Measurements from ENCODE around the gene EXOC3L1.

EXOC3L1 gene

GRCh38 chr16:67216612-67217490 is 26.9 kb upstream of the EXOC3L1 start:
- no peaks in the 10 kb centered on the region for H3K27me3 ChIP-seq (ENCODE audit: control insufficient read depth, insufficient read depth, low read length, poor library complexity, severe bottlenecking)
- H3K4me1 ChIP-seq (ENCODE audit: control insufficient read depth, insufficient read depth, low read length) = no peaks in the 10 kb centered on the region
- H3K36me3 ChIP-seq (ENCODE audit: control insufficient read depth, insufficient read depth, low read length) = no peaks in the 10 kb centered on the region
- no peaks in the 10 kb centered on the region for H3K9me3 ChIP-seq (ENCODE audit: control insufficient read depth, low read length)
- H3K4me3 ChIP-seq (ENCODE audit: insufficient read depth, low read depth, low read length) = no peak overlapping the region
- WGBS, 2 experiments = 89% methylated on average over 18 of the region's 18 CpGs
- H3K27ac ChIP-seq (ENCODE audit: insufficient read depth, low read depth, low read length, poor library complexity, severe bottlenecking) = no peak overlapping the region

- Histone ChIP-seq H3K36me3 (ENCODE audit: control insufficient read depth, insufficient read depth, low read length) (no peaks in the 10 kb centered on the region), H3K4me3 (ENCODE audit: insufficient read depth, low read depth, low read length) (no peak overlapping the region), H3K9me3 (ENCODE audit: control insufficient read depth, low read length) (no peaks in the 10 kb centered on the region), H3K27me3 (ENCODE audit: control insufficient read depth, insufficient read depth, low read length, poor library complexity, severe bottlenecking) (no peaks in the 10 kb centered on the region), H3K27ac (ENCODE audit: insufficient read depth, low read depth, low read length, poor library complexity, severe bottlenecking) (no peak overlapping the region), H3K4me1 (ENCODE audit: control insufficient read depth, insufficient read depth, low read length) (no peaks in the 10 kb centered on the region)
- 77% methylated on average over 5 of the region's 5 CpGs for WGBS, 2 experiments
Measured at GRCh38 chr16:67215706-67216105, 25.8 kb upstream of the EXOC3L1 start.

GRCh38 chr16:67213197-67214019 is 23.5 kb upstream of the EXOC3L1 start:
- H3K4me1 ChIP-seq (ENCODE audit: control insufficient read depth, insufficient read depth, low read length) = no peaks in the 10 kb centered on the region
- H3K36me3 ChIP-seq (ENCODE audit: control insufficient read depth, insufficient read depth, low read length) = no peaks in the 10 kb centered on the region
- WGBS, 2 experiments = 86 to 89% methylated on average over 8 of the region's 8 CpGs
- no peaks in the 10 kb centered on the region for H3K27me3 ChIP-seq (ENCODE audit: control insufficient read depth, insufficient read depth, low read length, poor library complexity, severe bottlenecking)
- H3K9me3 ChIP-seq (ENCODE audit: control insufficient read depth, low read length) = no peaks in the 10 kb centered on the region
- no peak overlapping the region for H3K27ac ChIP-seq (ENCODE audit: insufficient read depth, low read depth, low read length, poor library complexity, severe bottlenecking)
- H3K4me3 ChIP-seq (ENCODE audit: insufficient read depth, low read depth, low read length) = no peak overlapping the region

GRCh38 chr16:67212766-67213165 is 22.8 kb upstream of the EXOC3L1 start:
- no peaks in the 10 kb centered on the region for H3K4me1 ChIP-seq (ENCODE audit: control insufficient read depth, insufficient read depth, low read length)
- H3K27ac ChIP-seq (ENCODE audit: insufficient read depth, low read depth, low read length, poor library complexity, severe bottlenecking) = no peak overlapping the region
- H3K4me3 ChIP-seq (ENCODE audit: insufficient read depth, low read depth, low read length) = no peak overlapping the region
- no peaks in the 10 kb centered on the region for H3K36me3 ChIP-seq (ENCODE audit: control insufficient read depth, insufficient read depth, low read length)
- H3K9me3 ChIP-seq (ENCODE audit: control insufficient read depth, low read length) = no peaks in the 10 kb centered on the region
- no peaks in the 10 kb centered on the region for H3K27me3 ChIP-seq (ENCODE audit: control insufficient read depth, insufficient read depth, low read length, poor library complexity, severe bottlenecking)

- no peaks in the 10 kb centered on the region for H3K9me3 ChIP-seq (ENCODE audit: control insufficient read depth, low read length)
- no peak overlapping the region for H3K27ac ChIP-seq (ENCODE audit: insufficient read depth, low read depth, low read length, poor library complexity, severe bottlenecking)
- WGBS, 2 experiments = 84 to 87% methylated on average over 7 of the region's 7 CpGs
- H3K4me1 ChIP-seq (ENCODE audit: control insufficient read depth, insufficient read depth, low read length) = peaks cover 11% of the 10 kb centered on the region
- H3K27me3 ChIP-seq (ENCODE audit: control insufficient read depth, insufficient read depth, low read length, poor library complexity, severe bottlenecking) = no peaks in the 10 kb centered on the region
- H3K4me3 ChIP-seq (ENCODE audit: insufficient read depth, low read depth, low read length) = no peak overlapping the region
- H3K36me3 ChIP-seq (ENCODE audit: control insufficient read depth, insufficient read depth, low read length) = no peaks in the 10 kb centered on the region
Measured at GRCh38 chr16:67211674-67212073, 21.7 kb upstream of the EXOC3L1 start.

GRCh38 chr16:67210069-67210937 is 20.4 kb upstream of the EXOC3L1 start:
- no peak overlapping the region for H3K4me3 ChIP-seq (ENCODE audit: insufficient read depth, low read depth, low read length)
- 91 to 92% methylated on average over 25 of the region's 25 CpGs for WGBS, 2 experiments

GRCh38 chr16:67209565-67209964 is 19.6 kb upstream of the EXOC3L1 start:
- H3K36me3 ChIP-seq (ENCODE audit: control insufficient read depth, insufficient read depth, low read length) = no peaks in the 10 kb centered on the region
- H3K9me3 ChIP-seq (ENCODE audit: control insufficient read depth, low read length) = no peaks in the 10 kb centered on the region
- peaks cover 15% of the 10 kb centered on the region for H3K4me1 ChIP-seq (ENCODE audit: control insufficient read depth, insufficient read depth, low read length)
- H3K27ac ChIP-seq (ENCODE audit: insufficient read depth, low read depth, low read length, poor library complexity, severe bottlenecking) = no peak overlapping the region
- H3K4me3 ChIP-seq (ENCODE audit: insufficient read depth, low read depth, low read length) = no peak overlapping the region
- no peaks in the 10 kb centered on the region for H3K27me3 ChIP-seq (ENCODE audit: control insufficient read depth, insufficient read depth, low read length, poor library complexity, severe bottlenecking)
- 86% methylated on average over 8 of the region's 8 CpGs for WGBS, 2 experiments

More at GRCh38 chr16:67210069-67210937, 20.4 kb upstream of the EXOC3L1 start:
- no peak overlapping the region for H3K27ac ChIP-seq (ENCODE audit: insufficient read depth, low read depth, low read length, poor library complexity, severe bottlenecking)
- H3K9me3 ChIP-seq (ENCODE audit: control insufficient read depth, low read length) = no peaks in the 10 kb centered on the region
- H3K36me3 ChIP-seq (ENCODE audit: control insufficient read depth, insufficient read depth, low read length) = no peaks in the 10 kb centered on the region
- H3K27me3 ChIP-seq (ENCODE audit: control insufficient read depth, insufficient read depth, low read length, poor library complexity, severe bottlenecking) = no peaks in the 10 kb centered on the region
- H3K4me1 ChIP-seq (ENCODE audit: control insufficient read depth, insufficient read depth, low read length) = peaks cover 15% of the 10 kb centered on the region

GRCh38 chr16:67208154-67208896 is 18.4 kb upstream of the EXOC3L1 start:
- Histone ChIP-seq H3K27ac (ENCODE audit: insufficient read depth, low read depth, low read length, poor library complexity, severe bottlenecking) (no peak overlapping the region), H3K4me1 (ENCODE audit: control insufficient read depth, insufficient read depth, low read length) (peaks cover 15% of the 10 kb centered on the region), H3K4me3 (ENCODE audit: insufficient read depth, low read depth, low read length) (no peak overlapping the region), H3K36me3 (ENCODE audit: control insufficient read depth, insufficient read depth, low read length) (no peaks in the 10 kb centered on the region), H3K27me3 (ENCODE audit: control insufficient read depth, insufficient read depth, low read length, poor library complexity, severe bottlenecking) (no peaks in the 10 kb centered on the region), H3K9me3 (ENCODE audit: control insufficient read depth, low read length) (no peaks in the 10 kb centered on the region)
- 93 to 94% methylated on average over 11 of the region's 11 CpGs for WGBS, 2 experiments

GRCh38 chr16:67207249-67208091 is 17.5 kb upstream of the EXOC3L1 start:
- Histone ChIP-seq H3K27me3 (ENCODE audit: control insufficient read depth, insufficient read depth, low read length, poor library complexity, severe bottlenecking) (no peaks in the 10 kb centered on the region), H3K36me3 (ENCODE audit: control insufficient read depth, insufficient read depth, low read length) (no peaks in the 10 kb centered on the region), H3K27ac (ENCODE audit: insufficient read depth, low read depth, low read length, poor library complexity, severe bottlenecking) (no peak overlapping the region), H3K9me3 (ENCODE audit: control insufficient read depth, low read length) (no peaks in the 10 kb centered on the region), H3K4me1 (ENCODE audit: control insufficient read depth, insufficient read depth, low read length) (peaks cover 15% of the 10 kb centered on the region), H3K4me3 (ENCODE audit: insufficient read depth, low read depth, low read length) (no peak overlapping the region)
- WGBS, 2 experiments = 82% methylated on average over 21 of the region's 21 CpGs
